KG1 (cell line): ENCODE results near the gene PLD6.

Source experiments
- DNase-seq: peaks from one replicate; lab custom pipeline; 2025; lab: John Stamatoyannopoulos, UW

The PLD6 gene

GRCh38 chr17:17226451-17227265, 20.5 kb upstream of the PLD6 start:
- no peak for DNase-seq

- DNase-seq, result no peak
These were observed 19.8 kb upstream of the PLD6 start for GRCh38 chr17:17225901-17226300.

GRCh38 chr17:17224137-17224536, 18.0 kb upstream of the PLD6 start:
- DNase-seq, result no peak

- no peak for DNase-seq
These were observed 17.6 kb upstream of the PLD6 start for GRCh38 chr17:17223736-17224135.

GRCh38 chr17:17221329-17221728, 15.2 kb upstream of the PLD6 start:
- DNase-seq, result no peak

- no peak for DNase-seq
These were observed 14.4 kb upstream of the PLD6 start for GRCh38 chr17:17220529-17220928.

- no peak for DNase-seq
These were observed 11.9 kb upstream of the PLD6 start for GRCh38 chr17:17217995-17218394.

- DNase-seq, result no peak
These were observed 10.6 kb upstream of the PLD6 start for GRCh38 chr17:17216776-17217175.

GRCh38 chr17:17216236-17216635, 10.1 kb upstream of the PLD6 start:
- DNase-seq, result no peak

- DNase-seq, result no peak
These were observed 9.4 kb upstream of the PLD6 start for GRCh38 chr17:17215575-17215974.

- DNase-seq, result no peak
These were observed 8.7 kb upstream of the PLD6 start for GRCh38 chr17:17214646-17215436.

GRCh38 chr17:17213775-17214174, 7.6 kb upstream of the PLD6 start:
- DNase-seq, result no peak

GRCh38 chr17:17207998-17208397, 1.9 kb upstream of the PLD6 start:
- no peak for DNase-seq

GRCh38 chr17:17206913-17207335, 791 bp upstream of the PLD6 start:
- DNase-seq, result no peak

GRCh38 chr17:17205368-17206123, 587 bp downstream of the PLD6 start:
- no peak for DNase-seq

GRCh38 chr17:17204635-17205231, 1.4 kb downstream of the PLD6 start:
- no peak for DNase-seq

- no peak for DNase-seq
These were observed 2.0 kb downstream of the PLD6 start for GRCh38 chr17:17204041-17204591.

- DNase-seq, result no peak
These were observed 2.9 kb downstream of the PLD6 start for GRCh38 chr17:17203173-17203730.

GRCh38 chr17:17201907-17202306, 4.2 kb downstream of the PLD6 start:
- no peak for DNase-seq

- no peak for DNase-seq
These were observed 4.9 kb downstream of the PLD6 start for GRCh38 chr17:17201271-17201670.

GRCh38 chr17:17200831-17201230, 5.3 kb downstream of the PLD6 start:
- DNase-seq, result no peak

- DNase-seq, result no peak
These were observed 5.8 kb downstream of the PLD6 start for GRCh38 chr17:17200311-17200710.
